Measurements from ENCODE around the gene FANCE.
A peak's percentile ranks its signal among the peaks of the same experiment; 100 is the strongest.

The FANCE gene

DNA sequence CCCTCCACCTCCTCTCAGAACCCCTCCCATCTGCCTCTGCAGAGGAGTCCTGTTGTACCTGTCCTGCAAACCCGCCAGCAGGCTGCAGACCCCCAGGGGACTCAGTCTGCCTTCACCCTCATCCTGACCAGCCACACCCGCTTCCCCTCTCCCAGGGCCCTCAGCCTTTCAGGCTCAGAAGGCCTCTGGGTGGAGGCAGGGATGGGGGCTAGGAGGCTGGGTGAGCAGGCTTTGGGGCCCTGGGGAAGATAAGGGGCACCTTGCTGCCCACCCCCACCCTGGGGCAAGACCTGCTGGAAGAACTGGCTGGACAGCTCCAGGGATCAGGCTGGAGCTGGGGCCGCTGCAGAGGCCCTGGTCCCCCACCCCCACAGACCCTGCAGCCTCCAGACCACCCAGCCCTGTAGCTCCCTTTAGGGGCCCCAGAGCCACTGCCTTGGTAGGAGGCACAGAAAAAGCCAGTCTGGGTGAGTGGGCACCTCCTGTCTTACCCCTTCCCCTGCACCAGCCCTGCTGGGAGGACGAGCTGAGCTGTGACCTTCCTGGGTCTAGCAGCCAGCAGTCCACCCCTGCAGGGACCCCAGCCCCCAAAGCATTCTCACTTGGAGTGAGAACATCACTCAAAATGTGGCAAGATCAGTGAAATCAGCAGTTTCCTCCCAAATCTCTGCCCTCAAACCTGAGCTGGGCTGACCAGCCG is 39.6 kb downstream of the FANCE start:
- no peak for TF ChIP-seq CTCF (IDR thresholded peaks at IDR 0.05; ENCODE audit: low read depth, low read length)

DNA sequence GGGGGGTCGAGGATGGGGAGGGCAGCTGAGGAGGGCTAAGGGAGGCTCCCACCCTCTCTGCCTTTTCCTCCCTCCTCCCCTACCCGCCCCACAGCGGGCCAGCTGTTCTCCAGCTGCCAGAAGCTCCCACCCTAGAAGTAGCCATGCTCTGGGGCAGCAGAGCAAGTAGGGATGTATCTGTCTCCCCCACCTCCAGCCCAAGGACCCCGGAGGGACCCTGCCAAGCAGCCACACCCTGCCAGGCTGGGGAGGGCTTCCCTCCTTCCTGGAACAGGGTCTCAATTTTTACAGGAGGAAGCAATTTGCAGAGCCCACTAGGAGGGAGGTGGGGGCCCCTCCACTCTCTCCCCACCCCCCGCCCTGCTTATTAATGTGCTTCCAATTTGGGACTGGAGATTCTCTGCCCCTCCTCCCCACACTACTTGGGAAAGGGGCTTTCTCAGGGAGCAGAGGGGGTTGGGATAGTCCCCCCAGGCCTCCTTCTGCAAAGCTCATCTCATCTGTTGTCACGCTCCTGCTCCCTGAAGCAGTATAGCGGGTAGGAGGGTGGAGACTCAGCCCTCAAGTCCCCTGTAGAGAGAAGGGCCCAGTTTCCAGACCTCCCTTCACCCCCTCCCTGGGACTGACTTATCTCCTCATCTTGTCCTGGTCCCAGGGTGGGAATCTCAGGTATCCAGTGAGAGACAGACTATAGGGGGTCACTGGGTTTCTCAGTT is 40.3 kb downstream of the FANCE start:
- TF ChIP-seq CTCF (IDR thresholded peaks at IDR 0.05; ENCODE audit: low read depth, low read length), result no peak
- no peak overlapping the region for H3K4me3 ChIP-seq (ENCODE audit: low read depth, low read length)

More for the DNA sequence above, 39.6 kb downstream of the FANCE start:
- no peak overlapping the region for H3K4me3 ChIP-seq (ENCODE audit: low read depth, low read length)

DNA sequence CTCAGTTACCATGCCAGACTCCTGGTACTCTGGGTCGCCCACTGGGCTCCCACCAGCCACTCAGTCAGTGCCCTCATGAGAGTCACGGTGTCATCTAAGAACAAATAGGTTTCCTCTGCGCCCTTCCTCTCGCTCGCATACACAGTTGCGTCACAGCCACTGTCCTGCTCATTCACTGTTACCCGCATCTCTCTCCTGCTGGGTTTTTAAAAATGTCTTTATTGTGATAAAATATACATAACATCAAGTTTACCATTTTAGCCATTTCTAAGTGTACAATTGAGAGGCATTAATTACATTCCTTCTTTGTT is 40.8 kb downstream of the FANCE start:
- H3K4me3 ChIP-seq (ENCODE audit: low read depth, low read length), result no peak overlapping the region
- no peak for TF ChIP-seq CTCF (IDR thresholded peaks at IDR 0.05; ENCODE audit: low read depth, low read length)

DNA sequence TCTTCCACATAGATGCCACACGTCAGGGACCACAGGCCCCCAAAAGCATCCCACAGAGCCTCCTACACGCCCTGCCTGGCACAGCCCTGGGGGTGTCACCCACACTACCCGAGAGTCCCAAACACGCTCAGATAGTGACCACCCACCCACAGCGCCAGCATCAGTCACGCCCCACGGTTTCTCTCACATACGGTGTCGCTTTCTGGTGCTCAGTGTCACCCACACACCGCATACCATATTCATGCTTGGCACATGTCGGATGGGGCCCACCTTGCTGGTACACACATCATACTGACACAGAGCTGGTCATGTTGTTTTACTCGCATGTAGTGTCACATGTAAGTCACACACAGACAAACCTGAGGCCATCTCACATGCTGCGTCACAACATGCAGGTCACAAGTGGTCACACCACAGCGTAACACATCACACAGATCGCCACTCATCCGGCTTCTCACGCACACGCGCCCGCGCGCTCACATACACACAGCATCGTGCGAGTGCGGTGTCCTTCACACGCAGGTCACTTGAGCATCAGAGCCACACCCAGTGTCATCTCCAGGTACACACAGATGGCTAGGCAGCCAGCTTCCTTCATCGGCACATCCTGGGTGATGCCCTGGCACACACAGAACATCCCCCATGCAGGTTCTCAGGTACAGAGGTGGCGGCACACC is 41.3 kb downstream of the FANCE start:
- H3K4me3 ChIP-seq (ENCODE audit: low read depth, low read length), result no peak overlapping the region; the same call in 1 of the 2 replicates
- TF ChIP-seq CTCF (IDR thresholded peaks at IDR 0.05; ENCODE audit: low read depth, low read length), result no peak

DNA sequence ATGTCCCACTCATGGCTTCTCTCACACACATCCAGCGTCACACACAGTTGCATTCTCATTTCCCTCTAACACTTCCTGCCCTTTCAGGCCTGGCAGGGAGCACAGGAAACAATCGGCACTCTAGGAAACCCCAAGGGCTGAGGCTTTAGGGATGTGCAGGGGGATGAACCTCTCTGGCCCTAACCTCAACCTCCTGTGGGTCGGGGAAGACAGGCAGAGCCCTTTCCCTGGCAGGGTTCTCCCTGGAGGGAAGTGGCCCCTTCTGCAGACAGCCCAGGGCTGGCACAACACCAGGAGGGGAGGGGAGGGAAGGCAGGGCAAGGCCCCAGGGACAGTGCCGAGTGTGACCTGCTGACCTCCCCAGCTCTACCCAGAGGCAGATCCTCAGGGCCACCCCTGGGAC is 42.0 kb downstream of the FANCE start:
- no peak for TF ChIP-seq CTCF (IDR thresholded peaks at IDR 0.05; ENCODE audit: low read depth, low read length)
- H3K4me3 ChIP-seq (ENCODE audit: low read depth, low read length), result peak overlapping the region; percentile 75

DNA sequence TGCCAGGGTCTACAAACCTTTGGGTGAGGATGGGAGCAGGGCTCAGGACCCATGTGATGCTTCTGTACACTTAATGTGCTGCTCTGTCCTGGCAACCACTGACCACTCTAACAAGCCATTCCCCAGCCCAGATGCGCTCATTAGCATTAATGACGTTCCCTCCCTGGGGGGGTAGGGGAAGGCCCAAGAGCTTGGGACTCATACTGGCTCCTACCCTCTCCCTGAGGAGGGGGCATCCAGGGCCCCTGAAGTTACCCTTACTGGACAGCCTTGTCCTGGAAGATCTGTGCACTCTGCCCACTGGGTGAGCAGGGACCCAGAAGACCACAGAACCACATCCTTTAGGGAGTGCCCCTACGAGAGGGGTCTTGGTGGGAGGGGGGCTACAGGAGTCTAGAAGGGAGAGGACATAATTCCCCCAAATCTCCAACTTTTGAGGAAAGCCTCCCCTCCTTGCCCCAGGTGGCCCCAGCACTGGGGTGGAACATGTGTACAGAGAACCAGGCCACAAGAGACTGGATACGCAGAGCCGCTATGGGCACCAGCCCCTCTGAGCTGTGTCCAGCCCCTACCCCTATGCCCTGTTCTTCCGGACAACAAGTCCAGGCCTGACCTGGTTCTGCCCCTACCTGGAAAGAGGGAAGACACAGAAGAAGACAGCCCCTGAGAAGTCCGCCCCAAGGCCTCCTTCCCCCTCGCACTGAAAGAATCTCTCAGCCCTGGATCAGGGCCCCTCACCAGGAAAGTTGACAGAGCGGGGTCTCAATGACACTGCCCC is 43.3 kb downstream of the FANCE start:
- no peak for TF ChIP-seq CTCF (IDR thresholded peaks at IDR 0.05; ENCODE audit: low read depth, low read length)
- peak overlapping the region; percentile 75 for H3K4me3 ChIP-seq (ENCODE audit: low read depth, low read length)

Measured in WI38 (cell line).